Duodenal mucosa (tissue), 2 donors: ENCODE data around the gene SUSD3.
A peak's percentile ranks its signal among the peaks of the same experiment; 100 is the strongest.
"Not testable (repeated sequence)": the region's sequence is repeated elsewhere in the genome, so short reads cannot be mapped to it uniquely, and the experiment has no call there.

ENCODE experiments used
- H3K27ac ChIP-seq: one replicate; pipeline ENCODE4 v1.7.0; 2013; ENCODE audit warnings: low read depth, low read length
- H3K27me3 ChIP-seq, 2 donors: one replicate each; pipeline ENCODE4 v1.7.0; 2013; ENCODE audit warnings: low read length in 2 of 2, control low read depth in 1 of 2; ENCODE audit not compliant: insufficient read depth in 2 of 2, control insufficient read depth in 1 of 2
- H3K36me3 ChIP-seq, 2 donors: one replicate each; pipeline ENCODE4 v1.7.0; 2013; ENCODE audit warnings: low read length in 2 of 2, control low read depth in 1 of 2; ENCODE audit not compliant: insufficient read depth in 2 of 2, control insufficient read depth in 1 of 2
- H3K4me1 ChIP-seq, 2 donors: one replicate each; pipeline ENCODE4 v1.7.0; 2013; ENCODE audit warnings: low read length in 2 of 2, control low read depth in 1 of 2; ENCODE audit not compliant: insufficient read depth in 2 of 2, control insufficient read depth in 1 of 2
- H3K4me3 ChIP-seq, 2 donors: one replicate each; pipeline ENCODE4 v1.7.0; 2013; ENCODE audit warnings: low read length in 2 of 2, low read depth in 1 of 2
- H3K9ac ChIP-seq, 2 donors: one replicate each; pipeline ENCODE4 v1.7.0; 2013; ENCODE audit warnings: low read length in 2 of 2, low read depth in 1 of 2
- H3K9me3 ChIP-seq, 2 donors: one replicate each; pipeline ENCODE4 v1.7.0; 2013; ENCODE audit warnings: low read length in 2 of 2, control low read depth in 1 of 2; ENCODE audit not compliant: control insufficient read depth in 1 of 2

SUSD3 gene

DNA sequence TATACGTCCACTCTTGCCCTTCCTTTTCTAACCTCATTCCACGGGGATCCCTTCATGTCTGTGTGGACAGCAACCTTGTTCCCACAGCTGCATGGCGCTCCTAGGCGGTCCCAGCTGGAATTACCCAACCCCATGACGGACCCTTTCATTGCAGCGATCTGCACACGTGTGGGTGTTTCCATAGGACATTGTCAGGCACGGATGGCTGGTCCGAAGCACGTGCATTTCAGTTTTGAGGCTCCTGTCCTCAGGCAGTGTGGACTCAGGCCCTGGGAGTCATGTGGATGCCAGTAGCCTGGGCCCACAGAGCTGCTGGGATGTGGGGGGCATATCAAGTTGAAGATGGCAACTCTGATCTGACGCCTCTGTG, 52.5 kb downstream of the SUSD3 start:
- H3K9me3 ChIP-seq, result no peaks in the 10 kb centered on the region
- H3K27ac ChIP-seq, result no peak overlapping the region
- no peaks in the 10 kb centered on the region for H3K4me1 ChIP-seq
- no peak overlapping the region for H3K9ac ChIP-seq
- H3K27me3 ChIP-seq, result no peaks in the 10 kb centered on the region
- no peak overlapping the region for H3K4me3 ChIP-seq
- H3K36me3 ChIP-seq, result peaks cover 20 to 45% of the 10 kb centered on the region in 2 donors

DNA sequence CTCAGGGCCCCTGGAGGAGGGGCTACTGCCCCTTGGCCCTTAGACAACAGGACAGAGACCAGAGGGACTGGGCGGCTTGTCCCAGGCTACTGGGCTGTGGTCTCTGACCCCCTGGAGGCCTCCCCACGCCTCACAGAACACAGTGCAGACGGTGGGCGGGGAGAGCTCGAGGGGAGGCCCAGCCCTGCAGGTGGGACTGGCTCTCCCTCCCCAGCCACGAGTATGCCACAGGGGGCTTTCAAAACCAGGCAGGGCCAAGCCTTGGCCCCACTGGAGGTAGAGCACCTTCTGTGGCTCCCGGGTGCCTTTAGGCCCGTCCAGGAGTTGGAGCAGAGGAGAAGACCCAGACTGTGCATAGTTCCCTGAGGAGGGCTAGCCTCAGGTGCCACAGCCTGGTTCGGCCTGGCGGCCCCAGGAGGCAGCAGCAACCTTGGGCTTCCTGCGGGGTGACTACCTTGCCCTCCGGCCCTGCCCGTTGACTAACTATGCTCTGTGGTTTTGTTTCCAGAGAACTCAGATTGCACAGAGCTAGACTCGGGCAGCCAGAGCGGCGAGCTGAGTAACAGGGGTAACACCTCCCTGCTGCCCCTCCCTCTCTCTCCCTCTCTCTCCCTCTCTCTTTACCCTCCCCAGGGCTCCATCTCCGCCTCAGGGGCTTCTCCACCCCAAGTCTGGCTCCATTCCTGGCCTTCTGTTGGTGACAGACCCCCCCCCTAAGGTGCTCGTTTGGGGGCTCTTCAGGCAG, 53.0 kb downstream of the SUSD3 start:
- H3K9me3 ChIP-seq, result no peaks in the 10 kb centered on the region
- H3K4me3 ChIP-seq, result no peak overlapping the region
- H3K4me1 ChIP-seq, result peaks cover 0 to 5% of the 10 kb centered on the region in 2 donors
- peaks cover 20 to 45% of the 10 kb centered on the region in 2 donors for H3K36me3 ChIP-seq
- no peak overlapping the region for H3K9ac ChIP-seq
- no peak overlapping the region for H3K27ac ChIP-seq
- H3K27me3 ChIP-seq, result no peaks in the 10 kb centered on the region

- Histone ChIP-seq H3K4me1 (peaks cover 0 to 7% of the 10 kb centered on the region in 2 donors), H3K36me3 (peaks cover 20 to 45% of the 10 kb centered on the region in 2 donors), H3K9ac (no peak overlapping the region), H3K9me3 (no peaks in the 10 kb centered on the region), H3K27me3 (no peaks in the 10 kb centered on the region), H3K4me3 (no peak overlapping the region), H3K27ac (no peak overlapping the region)
Measured at GRCh38 chr9:93112116-93112863, 53.8 kb downstream of the SUSD3 start.

DNA sequence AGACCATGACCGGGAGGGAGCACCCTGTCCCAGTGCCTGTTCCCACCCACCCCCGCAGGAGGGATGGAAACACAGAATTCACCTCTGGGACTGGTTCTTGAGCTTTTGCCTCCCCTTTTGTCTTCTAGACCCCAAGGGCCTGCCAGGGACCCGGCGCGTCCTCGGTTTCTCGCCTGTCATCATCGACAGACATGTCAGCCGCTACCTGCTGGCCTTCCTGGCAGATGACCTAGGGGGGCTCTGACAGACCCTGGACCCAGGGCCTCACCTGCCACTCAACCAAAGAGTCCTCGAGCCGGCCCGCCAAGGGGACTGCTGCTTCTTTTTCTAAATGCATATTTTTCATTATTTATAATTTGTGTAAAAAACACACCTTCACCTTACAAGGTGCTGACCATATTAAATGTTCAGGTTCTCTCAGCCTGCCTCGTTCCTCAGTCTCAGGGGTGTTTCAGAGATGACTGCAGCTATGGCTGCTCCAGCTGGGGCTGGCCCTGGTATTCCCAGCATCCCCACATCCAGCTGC, 54.4 kb downstream of the SUSD3 start:
- no peaks in the 10 kb centered on the region for H3K9me3 ChIP-seq
- H3K4me3 ChIP-seq, result no peak overlapping the region
- H3K27ac ChIP-seq, result no peak overlapping the region
- H3K4me1 ChIP-seq, result peaks cover 0 to 7% of the 10 kb centered on the region in 2 donors
- peaks cover 20 to 39% of the 10 kb centered on the region in 2 donors for H3K36me3 ChIP-seq
- H3K27me3 ChIP-seq, result no peaks in the 10 kb centered on the region
- H3K9ac ChIP-seq, result no peak overlapping the region

GRCh38 chr9:93114169-93114983, 55.9 kb downstream of the SUSD3 start:
- H3K27ac ChIP-seq, result no peak overlapping the region
- H3K9ac ChIP-seq, result no peak overlapping the region
- no peaks in the 10 kb centered on the region for H3K9me3 ChIP-seq
- H3K36me3 ChIP-seq, result peaks cover 13 to 31% of the 10 kb centered on the region in 2 donors
- no peak overlapping the region for H3K4me3 ChIP-seq
- H3K4me1 ChIP-seq, result peaks cover 3 to 10% of the 10 kb centered on the region in 2 donors
- H3K27me3 ChIP-seq, result no peaks in the 10 kb centered on the region

- Histone ChIP-seq H3K9ac (no peak overlapping the region), H3K4me1 (peaks cover 9 to 15% of the 10 kb centered on the region in 2 donors), H3K36me3 (peaks cover 13 to 31% of the 10 kb centered on the region in 2 donors), H3K4me3 (no peak overlapping the region), H3K9me3 (no peaks in the 10 kb centered on the region), H3K27me3 (no peaks in the 10 kb centered on the region), H3K27ac (no peak overlapping the region)
Measured at GRCh38 chr9:93114984-93115335, 56.5 kb downstream of the SUSD3 start.

- H3K27ac ChIP-seq, result no peak overlapping the region
- H3K27me3 ChIP-seq, result no peaks in the 10 kb centered on the region
- peaks cover 12 to 17% of the 10 kb centered on the region in 2 donors for H3K4me1 ChIP-seq
- H3K4me3 ChIP-seq, result no peak overlapping the region
- peaks cover 13 to 26% of the 10 kb centered on the region in 2 donors for H3K36me3 ChIP-seq
- H3K9me3 ChIP-seq, result no peaks in the 10 kb centered on the region
- no peak overlapping the region for H3K9ac ChIP-seq
Measured at GRCh38 chr9:93115486-93116071, 57.1 kb downstream of the SUSD3 start.

- peak overlapping the region in 1 of 2 donors; percentile 37 for H3K9ac ChIP-seq
- H3K4me1 ChIP-seq, result peaks cover 12 to 17% of the 10 kb centered on the region in 2 donors
- no peaks in the 10 kb centered on the region for H3K27me3 ChIP-seq
- no peaks in the 10 kb centered on the region for H3K9me3 ChIP-seq
- H3K4me3 ChIP-seq, result no peak overlapping the region
- peak overlapping the region; percentile 78 for H3K27ac ChIP-seq
- peaks cover 6 to 19% of the 10 kb centered on the region in 2 donors for H3K36me3 ChIP-seq
Measured at GRCh38 chr9:93116072-93116961, 57.8 kb downstream of the SUSD3 start.

DNA sequence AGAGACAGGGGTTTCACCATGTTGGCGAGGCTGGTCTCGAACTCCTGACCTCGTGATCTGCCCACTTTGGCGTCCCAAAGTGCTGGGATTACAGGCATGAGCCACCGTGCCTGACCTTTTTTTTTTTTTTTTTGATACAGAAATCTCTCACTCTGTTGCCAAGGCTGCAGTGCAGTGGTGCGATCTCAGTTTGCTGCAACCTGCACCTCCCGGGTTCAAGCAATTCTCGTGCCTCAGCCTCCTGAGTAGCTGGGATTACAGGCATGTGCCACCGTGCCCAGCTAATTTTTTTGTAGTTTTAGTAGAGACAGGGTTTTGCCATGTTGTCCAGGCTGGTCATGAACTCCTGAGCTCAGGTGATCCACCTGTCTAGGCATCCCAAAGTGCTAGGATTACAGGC, 59.0 kb downstream of the SUSD3 start:
- not testable (repeated sequence) for H3K27me3 ChIP-seq, H3K9ac ChIP-seq, H3K4me3 ChIP-seq, H3K27ac ChIP-seq, H3K9me3 ChIP-seq
- H3K36me3 ChIP-seq, result peaks cover 8 to 18% of the 10 kb centered on the region in 2 donors
- H3K4me1 ChIP-seq, result peaks cover 12 to 17% of the 10 kb centered on the region in 2 donors
